Lower leg skin (tissue), 4 donors: ENCODE results near the gene SUB1. TPM values are rescaled to one million over a fixed set of nuclear protein-coding genes. Genes with fewer than 3 reads are reported as not detected.
"Not testable (repeated sequence)": the region's sequence is repeated elsewhere in the genome, so short reads cannot be mapped to it uniquely, and the experiment has no call there.

Experiments used
- DNase-seq, 2 donors: peaks; one replicate each; pipeline ENCODE4 v3.0.0-alpha.2; 2019; ENCODE audit warnings: low spot score in 2 of 2
- H3K4me3 ChIP-seq: fragments of 200-600 bp; sonication (generic); 2 replicates; pipeline ENCODE4 v1.5.1; 2017; ENCODE audit warnings: mild to moderate bottlenecking, low read depth; ENCODE audit not compliant: poor library complexity, severe bottlenecking
- CTCF ChIP-seq, 3 donors: fragments of 450-650 bp; IDR thresholded peaks; one replicate each; pipeline ENCODE4 v1.5.1; 2016; ENCODE audit warnings: antibody characterized with exemption in 3 of 3, mild to moderate bottlenecking in 3 of 3, moderate library complexity in 2 of 3
- POLR2A ChIP-seq, 2 donors: fragments of 450-650 bp; IDR thresholded peaks; one replicate each; pipeline ENCODE4 v1.6.1; 2016 to 2017; ENCODE audit warnings: antibody characterized with exemption in 2 of 2, mild to moderate bottlenecking in 1 of 2, moderate library complexity in 1 of 2
- WGBS, 2 donors: methylation state at CpG; one replicate each; pipeline ENCODE4 v1.1.5; 2018; 5-methylcytosine and 5-hydroxymethylcytosine counted together
- intact Hi-C: fragments of 100-400 bp; cut with DNase I; formaldehyde crosslinking; loops from one replicate; pipeline ENCODE4 v1.15.0; 2023; ENCODE audit warnings: low total_unique reads
- total RNA-seq, 4 donors: library from RNA; depleted of rRNA; stranded (reverse); fragments of >200 nt; gene quantifications; one replicate each; pipeline ENCODE4 v1.1.0, GENCODE V29; 2016

Gene SUB1
- 100 to 1,000 TPM in 2 of 4 donors, 10 to 100 TPM in 2; 63.0 to 137 (median 102) TPM for total RNA-seq

DNA sequence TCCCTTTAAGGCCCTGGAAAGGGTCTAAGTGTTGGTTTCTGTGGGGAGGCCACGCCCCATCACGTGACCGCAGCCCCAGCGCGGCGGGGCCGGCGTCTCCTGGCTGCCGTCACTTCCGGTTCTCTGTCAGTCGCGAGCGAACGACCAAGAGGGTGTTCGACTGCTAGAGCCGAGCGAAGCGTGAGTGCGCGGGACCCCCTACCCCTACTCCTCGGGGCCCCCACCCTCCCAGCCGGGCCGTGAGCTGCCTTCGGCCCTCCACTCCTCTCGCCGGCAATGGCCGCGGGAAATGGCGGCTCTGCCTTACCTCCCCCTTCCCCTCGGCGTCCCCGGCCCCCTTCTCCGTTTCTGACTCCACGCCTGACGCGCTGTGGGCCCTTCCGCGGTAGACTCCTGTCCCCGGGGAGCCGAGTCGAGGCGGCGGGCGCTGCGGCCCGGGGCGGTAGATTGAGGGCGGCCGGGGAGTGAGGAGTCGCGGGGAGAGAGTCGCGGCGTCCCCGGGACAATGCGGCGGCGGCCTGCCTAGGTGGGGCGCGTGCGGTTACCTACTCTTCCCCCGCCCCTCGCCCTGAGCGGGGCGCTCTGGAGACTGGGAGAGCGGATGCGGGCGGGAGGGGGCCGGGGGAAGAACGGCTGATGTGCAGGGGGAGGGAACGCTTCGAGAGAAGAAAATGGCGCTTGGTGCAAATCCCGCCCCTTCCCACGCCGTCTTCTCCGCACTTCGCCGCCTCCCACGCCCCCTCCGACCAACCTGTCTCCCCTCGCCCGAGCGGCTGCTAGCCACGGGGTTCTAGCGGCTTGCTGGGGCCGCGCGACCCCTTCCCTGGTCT is at the start of gene SUB1:
SUB1 (plus strand) TSS at position 112 of the 830 bp plus-strand sequence. CDS start 2,956 bp downstream, outside the sequence.
- peak; percentile 83 to 98 for DNase-seq
- intact Hi-C loops = loop anchor here (10.0 kb wide), 1 partner anchor 91 kb away; no protein-coding TSS in a partner anchor
- TF ChIP-seq CTCF (IDR thresholded peaks at IDR 0.05) (no peak), POLR2A (IDR thresholded peaks at IDR 0.05) (peak in 1 of 2 donors; percentile 85)
- 0% methylated on average over 78 to 85 of the region's 89 CpGs for WGBS, 2 donors
- H3K4me3 ChIP-seq = peak within 1 kb of the TSS; percentile 96

GRCh38 chr5:32536246-32536645 is 49.1 kb upstream of the SUB1 start:
- 85 to 86% methylated on average over 4 of the region's 4 CpGs for WGBS, 2 donors
- no peak overlapping the region for H3K4me3 ChIP-seq
- TF ChIP-seq CTCF (IDR thresholded peaks at IDR 0.05) (no peak), POLR2A (IDR thresholded peaks at IDR 0.05) (no peak)
- intact Hi-C loops = no loop called here
- DNase-seq = peak in 1 of 2 donors; percentile 23

GRCh38 chr5:32537437-32538029 is 47.8 kb upstream of the SUB1 start:
- intact Hi-C loops = not testable (repeated sequence)
- WGBS, 2 donors = 74 to 82% methylated on average over 7 of the region's 7 CpGs

GRCh38 chr5:32538031-32538547 is 47.3 kb upstream of the SUB1 start:
- TF ChIP-seq POLR2A (IDR thresholded peaks at IDR 0.05) (no peak), CTCF (IDR thresholded peaks at IDR 0.05) (no peak)
- intact Hi-C loops = no loop called here
- DNase-seq = peak in 1 of 2 donors; percentile 62
- 71 to 76% methylated on average over 7 of the region's 7 CpGs for WGBS, 2 donors
- no peak overlapping the region for H3K4me3 ChIP-seq

More at GRCh38 chr5:32537437-32538029, 47.8 kb upstream of the SUB1 start:
- not testable (repeated sequence) for H3K4me3 ChIP-seq
- DNase-seq = peak in 1 of 2 donors; percentile 29

DNA sequence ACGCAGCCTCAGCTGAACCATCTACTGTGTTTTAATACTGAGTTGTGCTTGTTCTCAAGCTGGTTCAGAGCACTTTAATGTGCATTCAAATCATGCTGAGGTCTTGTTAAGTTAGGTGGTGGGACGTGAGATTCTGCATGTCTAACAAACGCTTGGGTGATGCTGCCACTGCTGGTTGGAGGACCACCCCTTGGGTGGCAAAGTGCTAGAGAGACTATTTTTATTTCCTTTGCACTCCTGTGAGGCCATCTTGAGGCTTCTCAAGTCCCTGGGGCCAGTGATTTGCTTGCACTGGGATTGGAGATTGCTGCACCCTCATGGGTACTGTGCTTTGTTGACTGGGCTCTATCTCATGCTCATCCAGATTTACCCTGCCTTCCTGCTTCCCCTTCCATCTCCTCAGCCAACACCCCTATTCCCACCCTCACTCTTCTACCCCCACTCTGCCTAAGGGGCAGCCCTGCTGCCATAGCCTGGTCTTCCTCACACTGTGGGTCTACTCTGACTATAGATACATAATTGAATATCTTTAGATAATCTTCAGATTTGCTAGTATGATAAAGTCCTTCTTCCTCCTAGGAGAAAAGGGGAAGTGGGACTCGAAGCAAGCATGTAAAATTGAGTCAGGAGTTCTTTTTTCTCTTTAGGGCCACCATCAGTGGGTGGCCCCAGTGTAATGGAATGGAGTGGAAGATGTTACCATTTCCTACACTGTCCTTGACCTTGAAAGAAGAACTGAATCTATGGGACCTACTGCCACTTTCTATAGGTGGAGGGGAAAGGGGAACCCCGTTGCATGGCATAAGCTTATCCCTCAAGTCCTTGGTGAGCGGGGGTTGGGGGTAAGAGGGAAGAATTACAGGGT is 45.1 kb upstream of the SUB1 start:
- DNase-seq = peak in 1 of 2 donors; percentile 52
- no peak overlapping the region for H3K4me3 ChIP-seq
- intact Hi-C loops = no loop called here
- TF ChIP-seq CTCF (IDR thresholded peaks at IDR 0.05) (no peak), POLR2A (IDR thresholded peaks at IDR 0.05) (no peak)
- WGBS, 2 donors = 84 to 88% methylated on average over 6 of the region's 6 CpGs
